Left cardiac atrium (tissue), 4 donors: ENCODE measurements around the gene GATA2. TPM values are rescaled to one million over a fixed set of nuclear protein-coding genes. Genes with fewer than 3 reads are reported as not detected.

Experiments
- ATAC-seq, 2 donors: fragments of 200-7000 bp; cut with Tn5 transposase; one replicate each; pipeline ENCODE4 v1.9.1; 2020; ENCODE audit warnings: mild to moderate bottlenecking in 2 of 2, moderate library complexity in 2 of 2
- DNase-seq: peaks from one replicate; pipeline ENCODE4 v3.0.0-alpha.2; 2020
- intact Hi-C, 2 donors: fragments of 100-400 bp; cut with DNase I; formaldehyde crosslinking; loops; one replicate each; pipeline versions ENCODE4 v1.14.1 to v1.15.1; 2022 to 2023
- total RNA-seq, 2 donors: library from RNA; stranded (reverse); fragmentation: NEBNext Ultra II Directional; extraction: Animal tissue kit (Norgen Biotek cat#: 25700); gene quantifications; one replicate each; pipeline ENCODE4 v1.2.1, GENCODE V29; 2021
- donor health status: DM: no; HTN: yes; CAD: no.
- donor health status: DM: no; HTN: yes; CAD: no; lungs with severe emphysema.
- donor health status: DM: yes; HTN: yes; CAD: no.
- donor health status: Dilated cardiomyopathy.

Gene GATA2
- total RNA-seq, 2 donors from 2014 or later: 8.9 to 23.8 TPM

DNA sequence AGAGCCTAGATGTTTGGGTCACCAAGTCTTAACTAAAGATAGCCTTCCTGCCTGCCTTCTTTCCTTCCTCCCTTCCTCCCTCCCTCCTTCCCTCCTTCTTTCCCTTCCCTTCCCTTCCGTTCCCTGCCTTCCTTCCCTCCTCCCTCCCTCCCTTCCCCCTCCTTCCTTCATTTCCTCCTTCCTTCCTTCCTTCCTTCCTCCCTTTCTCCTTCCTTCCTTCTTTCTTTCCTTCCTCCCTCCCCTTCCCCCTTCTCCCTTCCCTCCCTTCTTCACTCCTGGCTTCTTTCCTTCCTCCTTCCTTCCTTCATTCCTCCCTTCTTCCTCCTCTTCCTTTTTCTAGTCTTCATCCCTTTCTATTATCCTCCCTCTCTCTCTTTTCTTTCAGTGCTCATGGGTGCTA is 28.3 kb downstream of the GATA2 start:
- intact Hi-C loops: no loop called here
- DNase-seq (no peak), ATAC-seq (no peak)

DNA sequence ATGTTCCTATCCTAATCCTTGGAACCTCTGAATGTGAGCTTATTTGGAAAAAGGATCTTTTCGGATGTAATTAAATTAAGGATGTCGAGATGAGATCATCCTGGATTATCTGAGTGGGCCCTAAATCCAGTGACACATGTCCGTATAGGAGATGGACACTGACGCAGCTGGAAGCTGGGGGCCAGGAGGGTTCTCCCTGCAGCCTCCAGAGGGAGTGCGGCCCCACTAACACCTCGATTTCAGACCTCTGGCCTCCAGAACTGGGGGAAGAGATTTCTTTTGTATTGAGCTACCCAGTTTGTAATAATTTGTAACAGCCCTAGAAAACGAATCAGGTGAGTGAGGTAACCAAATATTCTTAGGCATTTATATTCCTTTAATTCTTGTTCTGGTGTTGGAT is 28.8 kb downstream of the GATA2 start:
- no peak for ATAC-seq
- intact Hi-C loops: no loop called here

DNA sequence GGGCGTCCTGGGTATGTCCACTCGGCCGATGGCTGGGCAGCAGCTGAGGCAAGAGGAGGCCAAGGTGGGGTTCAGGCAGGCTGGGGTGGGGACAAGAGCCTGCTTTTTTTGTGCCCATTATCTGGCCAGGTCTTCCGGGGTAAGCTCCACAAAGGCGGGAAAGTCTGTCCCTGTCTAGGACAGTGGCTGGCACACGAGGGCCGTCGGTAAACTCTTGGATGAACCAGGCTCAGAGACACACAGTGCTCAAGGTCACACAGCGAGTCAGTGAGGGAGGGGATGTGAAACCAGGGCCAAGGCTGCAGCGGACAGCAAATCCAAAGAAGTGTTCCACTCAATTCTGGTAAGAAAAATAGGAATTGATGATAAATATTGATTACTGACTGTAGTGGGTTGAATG is 29.2 kb downstream of the GATA2 start:
- DNase-seq (no peak), ATAC-seq (no peak)
- intact Hi-C loops: no loop called here

More for the DNA sequence above, 28.8 kb downstream of the GATA2 start:
- no peak for DNase-seq

DNA sequence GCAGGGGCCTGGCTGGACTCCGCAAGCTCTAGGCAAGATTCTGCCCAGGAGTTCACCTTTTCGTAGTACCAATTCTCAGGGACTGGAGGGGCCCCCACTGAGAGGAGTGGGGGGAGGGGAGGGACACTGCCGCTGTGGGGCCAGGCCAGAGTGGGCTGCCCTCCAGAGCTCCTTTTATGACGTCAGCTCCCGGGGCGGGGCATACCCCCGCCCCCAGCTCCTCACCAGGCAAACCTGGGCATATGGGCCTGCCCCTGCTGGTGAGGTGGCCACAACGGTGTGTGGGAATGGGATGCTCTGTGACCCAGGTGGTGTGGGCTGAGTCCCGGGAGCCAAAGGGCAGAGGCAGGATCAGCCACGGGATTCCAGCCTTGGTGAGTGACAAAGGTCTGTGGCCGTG is 29.6 kb downstream of the GATA2 start:
- intact Hi-C loops: no loop called here
- ATAC-seq: no peak
- no peak for DNase-seq

DNA sequence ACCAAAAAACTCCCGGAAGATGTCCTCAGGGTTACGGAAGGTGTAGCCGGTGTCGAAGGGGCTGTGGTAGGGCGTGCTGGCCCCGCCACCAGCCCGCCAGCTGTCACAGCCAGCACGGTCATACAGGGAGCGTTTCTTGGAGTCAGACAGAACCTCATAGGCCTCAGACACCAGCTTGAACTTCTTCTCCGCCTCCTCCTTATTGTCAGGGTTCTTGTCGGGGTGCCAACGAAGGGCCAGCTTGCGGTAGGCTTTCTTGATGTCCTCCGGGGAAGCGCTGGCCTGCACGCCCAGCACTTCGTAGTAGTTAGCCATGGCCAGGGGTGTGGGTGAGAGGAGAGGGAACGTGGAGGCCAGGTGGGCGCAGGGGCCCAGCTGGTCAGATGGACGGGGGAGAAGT is 30.1 kb downstream of the GATA2 start:
- intact Hi-C loops: no loop called here
- DNase-seq: no peak
- ATAC-seq: no peak

DNA sequence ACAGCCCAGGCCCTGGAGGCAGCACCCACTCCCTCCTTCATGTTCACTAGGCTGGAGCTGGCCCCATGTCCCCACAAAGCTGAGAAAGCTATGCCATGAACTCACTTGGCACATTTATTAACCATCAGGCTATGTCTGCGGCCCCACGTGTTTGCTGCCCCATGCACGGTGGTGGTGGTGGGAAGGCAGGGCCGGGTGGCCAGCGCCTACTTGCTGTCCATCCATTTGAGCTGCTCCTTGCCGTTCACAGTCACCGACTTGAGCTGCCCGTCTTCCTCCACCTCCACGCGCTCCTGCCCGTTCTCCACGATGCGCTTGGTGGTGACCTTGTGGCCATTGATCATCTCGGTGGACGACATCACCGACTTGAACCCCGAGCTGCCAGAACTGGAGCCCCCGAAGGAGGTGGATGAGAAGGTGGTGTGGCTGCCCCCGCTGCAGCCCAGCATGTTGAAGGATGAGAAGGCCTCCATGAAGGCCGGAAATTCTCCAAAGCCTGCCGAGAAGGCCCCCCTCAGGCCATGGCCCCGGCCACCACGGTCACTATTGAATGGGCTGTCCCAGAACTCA is 30.6 kb downstream of the GATA2 start:
- intact Hi-C loops: no loop called here
- no peak for DNase-seq

DNA sequence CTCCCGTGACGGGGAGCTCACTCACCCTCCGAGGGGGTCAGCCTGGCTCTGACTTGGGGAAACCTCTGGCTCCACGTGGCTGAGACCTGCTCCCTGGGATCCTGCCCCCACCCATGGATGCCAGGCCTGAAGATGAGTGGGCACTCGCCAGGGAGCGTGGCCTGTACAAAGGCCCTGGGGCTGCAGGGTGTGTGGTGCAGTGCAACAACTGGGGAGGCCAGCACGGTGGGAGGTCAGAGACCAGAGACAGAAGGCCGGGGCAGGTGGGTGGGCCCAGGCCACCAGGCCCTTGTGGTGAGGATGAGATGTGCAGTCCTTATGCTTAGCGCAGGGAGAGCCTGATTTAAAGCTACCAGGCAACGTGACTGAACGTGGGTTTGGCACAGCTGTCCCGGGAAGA is 31.3 kb downstream of the GATA2 start:
- DNase-seq: no peak
- ATAC-seq: no peak
- intact Hi-C loops: no loop called here

More for the DNA sequence above, 30.6 kb downstream of the GATA2 start:
- no peak for ATAC-seq

DNA sequence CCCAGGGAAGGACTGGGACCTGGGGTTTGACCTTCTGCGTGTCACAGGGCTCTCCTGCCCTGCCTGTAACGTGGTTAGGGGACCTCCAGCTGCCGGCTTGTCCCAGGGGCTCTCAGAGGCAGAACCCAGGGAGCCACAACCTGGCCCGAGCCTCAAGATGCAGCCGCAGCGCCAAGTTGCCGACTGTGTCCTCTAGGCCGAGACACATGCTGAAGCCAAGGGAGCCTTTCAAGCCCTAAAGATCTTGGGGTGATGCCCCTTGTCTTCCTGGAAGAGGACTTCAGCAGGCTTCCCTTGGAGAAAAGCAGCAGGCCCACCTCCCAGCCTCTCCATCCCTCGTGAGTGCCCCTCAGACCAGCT is 33.6 kb downstream of the GATA2 start:
- ATAC-seq (no peak), DNase-seq (no peak)
- intact Hi-C loops: no loop called here

DNA sequence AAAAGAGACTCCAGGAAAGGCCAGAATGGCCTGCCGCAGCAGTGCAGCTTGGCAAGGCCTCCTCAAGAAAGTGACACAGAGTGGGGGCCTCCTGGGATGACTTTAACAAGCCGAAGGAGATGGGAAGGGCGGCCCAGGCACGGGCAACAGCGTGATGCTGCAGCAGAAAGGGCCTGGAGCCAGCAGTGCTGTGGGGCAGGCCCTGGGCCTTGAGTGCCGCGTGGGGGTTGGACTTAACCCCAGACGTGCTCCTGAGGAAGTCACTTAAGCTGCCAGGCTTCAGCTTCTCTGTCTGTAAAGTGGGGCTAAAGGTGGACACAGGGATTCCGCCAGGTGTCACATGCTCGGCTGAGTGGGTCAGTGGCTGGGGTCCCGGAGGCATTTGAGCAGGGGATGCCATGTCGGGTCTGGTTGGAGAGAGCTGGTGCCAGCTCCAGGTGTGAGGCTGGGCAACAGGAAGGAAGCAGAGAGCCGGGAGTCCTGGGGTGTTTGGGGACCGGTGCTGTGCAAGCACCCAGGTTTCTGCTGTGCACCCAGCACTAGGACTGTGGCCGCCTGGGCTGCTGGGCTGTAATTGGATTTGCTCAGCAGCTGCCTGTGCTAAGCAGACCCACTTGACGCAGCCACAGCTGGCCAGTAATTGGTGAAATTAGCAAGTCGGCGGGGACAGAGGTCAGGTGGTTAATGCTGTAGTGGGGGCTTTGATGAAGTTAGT is 34.1 kb downstream of the GATA2 start:
- ATAC-seq (no peak), DNase-seq (no peak)
- intact Hi-C loops: no loop called here

DNA sequence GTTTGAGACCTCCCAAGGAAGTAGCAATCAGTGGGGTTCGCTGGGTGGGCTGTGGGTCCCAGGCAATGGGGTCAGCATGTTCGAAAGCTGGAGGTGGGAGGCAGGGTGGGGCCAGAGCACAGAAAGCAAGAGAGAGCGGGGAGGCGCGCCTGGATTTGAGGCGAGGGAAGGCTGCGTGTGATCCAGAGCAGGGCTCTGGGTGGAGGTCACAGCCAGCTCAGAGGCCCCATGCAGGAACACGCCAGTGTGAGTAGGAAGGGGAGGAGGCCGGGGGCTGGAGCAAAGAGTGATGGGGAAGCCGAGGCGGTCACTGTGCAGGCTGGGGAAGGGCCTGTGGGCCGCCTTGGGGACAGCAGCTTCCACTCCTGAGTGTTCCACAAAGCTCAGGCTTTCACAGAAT is 35.1 kb downstream of the GATA2 start:
- ATAC-seq (no peak), DNase-seq (no peak)
- intact Hi-C loops: no loop called here

DNA sequence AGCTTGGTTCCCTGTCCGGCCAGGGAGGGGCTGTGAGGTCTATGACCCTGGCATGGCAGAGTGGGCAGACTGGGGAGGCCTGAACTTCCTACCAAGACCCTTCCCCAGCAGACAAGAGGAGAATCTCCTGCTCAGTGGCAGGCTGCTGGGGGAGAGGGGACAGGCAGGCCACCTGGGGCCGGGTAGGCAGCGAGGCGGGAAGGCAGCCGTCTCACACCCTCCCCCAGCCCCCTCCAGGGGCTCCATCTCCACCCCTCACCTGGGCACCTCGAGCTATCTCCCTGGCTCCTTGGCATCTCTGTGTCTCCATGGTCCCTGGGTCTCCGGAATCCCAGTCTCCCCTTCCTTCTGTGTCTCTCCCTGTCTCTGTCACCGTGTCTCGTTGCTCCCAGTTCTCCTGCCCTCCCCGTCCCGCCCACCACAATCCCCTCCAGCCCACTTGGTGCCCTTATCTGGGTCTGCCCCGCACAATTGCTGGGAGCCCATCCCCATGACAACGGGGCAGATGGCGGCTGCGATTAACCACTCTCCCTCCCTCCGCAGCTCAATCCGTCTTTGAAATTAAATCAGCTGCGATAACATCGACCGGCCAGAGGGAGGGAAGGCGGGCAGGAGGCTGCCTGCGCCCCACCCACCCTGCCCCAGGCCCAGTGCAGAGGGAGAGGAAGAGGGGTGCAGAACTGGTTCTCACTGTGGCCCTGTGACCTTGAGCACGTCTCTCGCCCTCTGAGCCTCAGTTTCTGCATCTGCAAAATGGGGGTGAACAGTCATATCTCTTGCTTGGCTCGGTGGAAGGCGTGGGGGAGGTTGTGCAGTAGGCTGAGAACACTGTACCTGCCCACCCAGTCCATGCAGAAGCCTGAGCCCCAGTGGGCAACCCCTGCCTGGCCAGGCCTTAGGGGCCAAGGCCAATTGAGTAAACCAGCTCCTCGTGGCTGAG is 36.0 kb downstream of the GATA2 start:
- DNase-seq (no peak), ATAC-seq (no peak)
- intact Hi-C loops: no loop called here

DNA sequence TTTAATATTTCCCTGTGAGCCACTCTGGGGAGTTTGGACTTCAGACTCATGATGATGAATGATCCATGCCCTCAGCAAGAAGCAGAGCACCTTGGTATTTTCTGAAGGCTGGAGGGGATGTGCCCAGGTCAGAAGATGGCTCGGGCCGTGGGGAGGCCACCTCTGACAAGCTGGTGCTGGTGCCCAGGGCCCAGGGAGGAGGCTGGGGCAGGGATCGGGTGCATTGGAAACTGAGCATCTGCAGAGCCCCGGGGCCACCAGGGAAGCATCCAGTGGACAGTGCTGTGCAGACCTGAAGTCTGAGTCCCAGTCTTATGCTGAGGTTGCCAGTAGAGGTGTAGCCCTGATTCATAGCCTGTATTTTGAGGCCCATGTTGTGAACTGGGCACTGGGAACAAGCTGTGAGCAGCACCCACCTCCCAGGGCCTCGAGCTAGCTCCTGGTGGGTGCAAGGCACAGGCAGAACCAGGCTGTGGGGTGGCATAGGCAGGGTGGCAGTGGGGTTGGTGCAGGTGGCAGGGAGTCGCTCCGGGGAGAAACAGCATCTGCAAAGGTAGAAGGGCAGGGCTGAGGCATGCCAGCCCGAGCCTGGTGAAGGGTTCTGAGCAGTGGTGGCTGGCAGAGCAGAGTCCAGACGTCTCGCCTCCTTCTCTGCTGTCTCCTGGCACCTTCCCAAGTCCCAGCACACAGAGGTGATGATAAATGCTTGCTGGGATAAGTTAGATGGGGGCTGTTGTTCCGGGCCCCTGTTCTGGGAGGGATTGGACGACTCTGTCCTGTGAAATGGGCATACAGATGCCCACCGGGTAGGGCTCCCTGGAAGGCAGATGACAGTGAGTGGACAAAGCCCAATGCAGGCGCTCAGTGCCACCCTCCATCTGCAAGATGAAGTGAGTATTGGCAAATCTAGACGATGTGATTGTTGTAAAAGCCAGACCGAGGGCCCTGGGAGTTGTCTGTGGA is 36.9 kb downstream of the GATA2 start:
- intact Hi-C loops: no loop called here
- DNase-seq: no peak
- no peak for ATAC-seq

DNA sequence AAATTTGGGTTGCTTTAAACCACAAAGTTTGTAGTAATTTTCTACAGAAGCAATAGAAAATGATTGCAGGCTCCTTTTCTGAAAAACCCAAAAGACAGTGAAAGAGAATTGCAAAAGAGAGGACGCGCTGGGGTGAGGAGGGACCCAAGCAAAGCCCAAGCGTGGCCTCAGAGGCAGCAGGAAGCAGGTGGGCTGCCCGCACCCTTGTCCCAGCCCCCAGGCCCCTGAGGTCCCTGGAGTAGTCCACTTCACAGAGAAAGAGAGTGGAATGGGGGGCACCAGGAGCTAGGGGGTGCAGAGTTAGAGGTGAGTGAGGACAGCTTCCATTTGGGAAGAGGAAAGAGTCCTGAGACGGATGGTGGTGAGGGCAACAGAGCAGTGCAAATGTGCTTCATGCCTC is 37.9 kb downstream of the GATA2 start:
- intact Hi-C loops: no loop called here
- DNase-seq: no peak

DNA sequence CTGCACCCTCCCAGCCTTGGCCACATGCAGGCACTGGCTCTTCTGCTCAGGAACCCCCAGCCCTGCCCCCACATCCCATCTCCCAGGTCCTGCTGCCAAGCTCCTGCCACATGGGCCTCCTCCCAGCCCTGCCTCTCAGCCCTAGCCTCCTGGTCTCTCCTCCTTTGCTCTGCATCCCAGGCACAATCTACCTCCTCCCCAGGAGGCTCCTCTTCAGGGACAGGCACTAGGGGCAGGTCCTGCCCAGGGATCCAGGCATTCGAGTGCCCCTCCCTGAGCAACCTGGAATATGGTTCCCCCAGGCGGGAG is 38.7 kb downstream of the GATA2 start:
- no peak for DNase-seq
- intact Hi-C loops: no loop called here
- ATAC-seq: no peak

More for the DNA sequence above, 37.9 kb downstream of the GATA2 start:
- ATAC-seq: no peak

DNA sequence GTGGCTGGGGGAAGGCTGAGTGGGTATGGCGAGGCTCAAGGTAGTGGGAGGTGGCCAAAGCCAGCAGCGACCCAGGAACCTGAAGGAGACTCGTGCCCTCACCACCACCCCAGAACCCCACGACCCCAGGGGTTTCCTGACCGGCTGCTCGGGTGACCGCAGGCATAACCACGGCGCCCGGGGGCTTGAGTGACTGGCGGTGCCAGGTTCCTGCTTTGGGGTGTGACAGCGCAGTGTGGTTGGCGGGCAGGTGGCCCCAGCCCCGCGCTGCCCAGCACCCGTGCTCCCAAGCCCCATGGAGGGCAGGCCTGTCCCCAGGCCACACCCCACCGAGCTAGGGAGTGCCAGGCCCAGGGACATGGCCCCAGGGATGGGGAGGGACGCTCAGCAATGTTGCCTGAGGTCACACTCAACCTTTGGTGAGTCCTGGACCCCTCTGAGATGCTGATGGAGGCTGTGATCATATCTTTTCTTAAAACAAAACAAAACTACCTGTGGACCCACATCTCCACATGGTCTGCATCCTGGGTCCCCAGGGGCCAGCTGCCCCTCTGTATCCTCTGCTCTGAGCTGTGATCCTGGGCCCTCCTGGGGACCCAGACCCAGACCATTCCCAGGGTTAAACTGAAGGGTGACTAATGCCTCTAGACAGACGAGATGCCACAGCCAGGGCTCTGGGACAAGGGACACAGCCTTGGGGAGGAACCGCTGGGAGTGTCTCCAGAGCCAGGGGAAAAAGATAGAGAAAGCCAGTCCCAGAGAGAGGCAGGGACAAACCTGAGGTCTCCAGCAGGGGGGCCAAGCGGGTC is 39.3 kb downstream of the GATA2 start:
- intact Hi-C loops: no loop called here
- DNase-seq: no peak
- no peak for ATAC-seq

DNA sequence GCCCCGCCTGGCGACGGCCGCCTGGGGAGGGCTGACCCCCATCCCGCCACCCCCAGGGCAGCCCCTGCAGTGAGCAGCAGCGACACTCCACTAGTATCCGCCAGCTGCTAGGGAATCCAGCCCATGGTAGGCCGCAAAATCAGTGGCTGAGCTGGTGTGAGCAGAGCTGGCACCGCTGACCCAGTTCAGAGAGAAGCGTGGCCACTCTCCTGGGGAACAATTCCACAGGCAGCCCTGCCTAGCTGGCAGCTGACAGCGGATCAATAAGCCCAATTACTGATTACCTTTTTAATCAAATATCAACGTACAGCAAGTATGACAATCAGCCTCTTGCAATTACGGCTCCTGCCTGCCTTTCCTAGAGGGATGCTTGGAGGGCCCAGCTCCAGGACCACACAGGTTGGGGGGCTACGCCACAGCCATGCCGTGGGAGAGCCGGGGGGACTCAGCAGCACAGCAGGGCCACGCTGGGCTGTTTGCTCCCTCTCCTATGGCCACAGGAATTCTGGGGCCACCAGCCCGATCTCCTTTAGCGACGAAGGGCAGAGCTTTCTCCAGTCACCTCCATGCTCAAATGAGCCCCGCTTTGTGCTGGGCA is 40.2 kb downstream of the GATA2 start:
- ATAC-seq (no peak), DNase-seq (no peak)
- intact Hi-C loops: no loop called here

DNA sequence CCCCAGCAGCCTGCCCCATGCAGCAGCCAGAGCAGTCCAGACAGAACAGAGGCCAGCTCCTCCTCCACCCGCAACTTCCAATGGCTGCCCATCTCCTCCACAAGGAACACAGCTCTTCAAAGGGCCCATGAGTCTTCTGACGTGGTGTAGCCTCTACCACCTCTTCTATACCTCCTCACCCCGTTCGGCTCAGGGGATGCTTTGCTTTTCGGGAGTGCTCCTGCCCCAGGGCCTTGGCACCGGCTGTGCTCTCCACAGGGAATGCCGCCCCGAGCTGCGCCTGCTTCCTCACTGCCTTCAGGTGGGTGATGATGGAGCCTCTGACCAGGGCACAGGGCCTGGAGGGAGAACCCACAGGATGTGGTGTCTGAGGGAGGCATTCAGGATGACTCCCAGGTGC is 40.9 kb downstream of the GATA2 start:
- ATAC-seq: no peak
- intact Hi-C loops: no loop called here
- no peak for DNase-seq

DNA sequence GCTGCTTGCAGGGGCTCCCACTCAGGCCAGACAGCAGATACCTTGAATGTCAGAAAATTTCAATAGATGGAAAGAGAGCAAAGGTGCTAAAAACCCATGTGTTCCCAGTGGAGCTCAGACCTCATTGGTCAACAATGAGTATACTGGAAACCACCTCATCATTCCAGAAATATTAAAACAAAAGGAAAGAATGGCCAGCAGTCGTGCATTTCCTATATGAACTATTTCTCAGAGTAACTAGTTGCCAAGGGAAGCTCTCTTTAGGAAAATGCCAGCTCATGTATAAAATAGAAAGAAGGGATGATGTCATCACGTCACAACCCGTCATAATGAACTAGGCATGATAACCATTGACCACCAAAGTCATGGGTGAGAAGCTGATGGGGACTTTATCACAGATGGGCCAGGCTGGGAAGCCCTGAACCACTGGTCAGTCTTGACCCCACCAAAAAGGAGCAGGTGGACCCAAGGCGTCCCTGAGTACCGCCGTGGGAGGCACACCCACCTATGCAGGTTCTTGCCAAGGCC is 43.8 kb downstream of the GATA2 start:
- intact Hi-C loops: no loop called here
- ATAC-seq (no peak), DNase-seq (no peak)
